SK-N-SH treated with all-trans-retinoic acid at 6 μM for 48 hours (cell line): ENCODE results near the gene MMP7.

ENCODE experiments used
- PATZ1 ChIP-seq: fragments of 250-450 bp; sonication (Bioruptor Pico); IDR thresholded peaks from 2 replicates; pipeline ENCODE4 v1.8.0; 2020; ENCODE audit warnings: mild to moderate bottlenecking, moderate library complexity, borderline replicate concordance
- ZNF565 ChIP-seq: fragments of 450-650 bp; formaldehyde crosslinking; conservative IDR thresholded peaks from 2 replicates; pipeline ENCODE4 v1.5.0; 2020; ENCODE audit warnings: low read depth, mild to moderate bottlenecking, moderate library complexity

GRCh38 chr11:102500829-102501228, 29.7 kb downstream of the MMP7 start:
- TF ChIP-seq ZNF565 (CRISPR knock-in tag) (no peak), PATZ1 (no peak)
